OCI-LY7 (cell line): ENCODE results near the gene KATNAL1.

ENCODE experiments used
- CTCF ChIP-seq: fragments of 200-600 bp; sonication (generic); conservative IDR thresholded peaks from 2 replicates; pipeline ENCODE4 v1.5.1; 2014; ENCODE audit warnings: mild to moderate bottlenecking, antibody characterized with exemption, low read length, moderate library complexity, mixed read lengths
- EZH2phosphoT487 ChIP-seq: fragments of 200-600 bp; sonication (generic); IDR thresholded peaks from 2 replicates; pipeline ENCODE4 v1.6.1; 2018; ENCODE audit warnings: low read depth, borderline replicate concordance, mild to moderate bottlenecking, mixed run types, antibody characterized with exemption, low read length, moderate library complexity, mixed read lengths

- TF ChIP-seq CTCF (no peak), EZH2phosphoT487 (no peak)
Observed at GRCh38 chr13:30332456-30333143, 25.2 kb upstream of the KATNAL1 start.
